Stimulated activated CD8-positive, alpha-beta memory T cell treated with anti-CD3 and anti-CD28 coated beads, Interleukin-4, amount 100 ng/mL, for 24 hours (primary cell): Measurements from ENCODE around the gene FLII.
A peak's percentile ranks its signal among the peaks of the same experiment; 100 is the strongest.

Experiments used
- DNase-seq: peaks from one replicate; pipeline ENCODE4 v3.0.0-alpha.2; 2020; ENCODE audit warnings: low read depth

The FLII gene

GRCh38 chr17:18260332-18261145 is 2.0 kb upstream of the FLII start, which contains the start of gene MIEF2:
Gene MIEF2 (plus strand): TSS chr17:18260662. CDS start chr17:18262721, 2,059 bp downstream.
- peak; percentile 90 for DNase-seq

- no peak for DNase-seq
These were observed 1.2 kb upstream of the FLII start for GRCh38 chr17:18259621-18260331.

GRCh38 chr17:18257982-18258355 is 569 bp downstream of the FLII start:
- DNase-seq = peak; percentile 24

- no peak for DNase-seq
These were observed 1.1 kb downstream of the FLII start for GRCh38 chr17:18257268-18257981.

- DNase-seq = no peak
These were observed 1.8 kb downstream of the FLII start for GRCh38 chr17:18256776-18257175.

GRCh38 chr17:18256351-18256750 is 2.2 kb downstream of the FLII start:
- no peak for DNase-seq

GRCh38 chr17:18254888-18255649 is 3.5 kb downstream of the FLII start:
- no peak for DNase-seq

- no peak for DNase-seq
These were observed 4.4 kb downstream of the FLII start for GRCh38 chr17:18253947-18254821.

GRCh38 chr17:18253187-18253884 is 5.2 kb downstream of the FLII start:
- no peak for DNase-seq

GRCh38 chr17:18252160-18252559 is 6.4 kb downstream of the FLII start:
- no peak for DNase-seq

- DNase-seq = no peak
These were observed 7.3 kb downstream of the FLII start for GRCh38 chr17:18251204-18251603.

GRCh38 chr17:18250708-18251107 is 7.8 kb downstream of the FLII start:
- DNase-seq = no peak

GRCh38 chr17:18250259-18250658 is 8.3 kb downstream of the FLII start:
- no peak for DNase-seq

GRCh38 chr17:18248811-18249210 is 9.7 kb downstream of the FLII start:
- DNase-seq = no peak

GRCh38 chr17:18248300-18248731 is 10.2 kb downstream of the FLII start:
- peak; percentile 47 for DNase-seq

GRCh38 chr17:18247613-18248001 is 10.9 kb downstream of the FLII start:
- no peak for DNase-seq

- DNase-seq = peak; percentile 28
These were observed 11.5 kb downstream of the FLII start for GRCh38 chr17:18246880-18247612.

- DNase-seq = no peak
These were observed 12.3 kb downstream of the FLII start for GRCh38 chr17:18246109-18246725.
